DND-41 (cell line): ENCODE measurements around the gene MAT2A.

Experiments used
- EZH2 ChIP-seq: IDR thresholded peaks from 3 replicates; pipeline ENCODE4 v1.6.1; 2012; ENCODE audit warnings: borderline replicate concordance, low read depth, mild to moderate bottlenecking, moderate library complexity, low read length, inconsistent platforms; ENCODE audit not compliant: severe bottlenecking
- TF ChIP-seq, protein P1 (sequence below): IDR thresholded peaks from 2 replicates; pipeline ENCODE4 v1.5.1; 2012; ENCODE audit warnings: borderline replicate concordance, low read length, moderate library complexity, mild to moderate bottlenecking; ENCODE audit not compliant: poor library complexity, severe bottlenecking; ENCODE audit errors: extremely low read depth

DNA sequence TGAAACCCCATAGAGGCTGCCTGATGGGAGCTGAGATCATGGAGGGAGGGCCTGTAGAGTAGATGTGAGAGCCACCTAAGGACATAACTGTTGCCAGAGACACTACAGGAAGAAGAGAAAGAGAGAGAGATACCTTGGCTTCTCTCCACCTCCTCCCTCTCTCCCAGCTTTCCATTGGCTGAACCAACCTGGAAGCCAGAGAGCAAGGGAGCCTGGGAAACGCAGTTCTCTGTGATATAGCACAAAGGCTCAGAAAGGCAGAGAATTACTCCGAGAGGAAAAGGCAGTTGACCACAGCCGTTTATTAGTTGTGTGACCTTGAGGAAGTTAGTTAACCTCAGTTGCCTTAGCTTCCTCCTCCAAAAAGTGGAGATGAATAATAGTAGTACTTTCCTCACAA, 37.7 kb upstream of the MAT2A start:
- TF ChIP-seq, protein P1, sequence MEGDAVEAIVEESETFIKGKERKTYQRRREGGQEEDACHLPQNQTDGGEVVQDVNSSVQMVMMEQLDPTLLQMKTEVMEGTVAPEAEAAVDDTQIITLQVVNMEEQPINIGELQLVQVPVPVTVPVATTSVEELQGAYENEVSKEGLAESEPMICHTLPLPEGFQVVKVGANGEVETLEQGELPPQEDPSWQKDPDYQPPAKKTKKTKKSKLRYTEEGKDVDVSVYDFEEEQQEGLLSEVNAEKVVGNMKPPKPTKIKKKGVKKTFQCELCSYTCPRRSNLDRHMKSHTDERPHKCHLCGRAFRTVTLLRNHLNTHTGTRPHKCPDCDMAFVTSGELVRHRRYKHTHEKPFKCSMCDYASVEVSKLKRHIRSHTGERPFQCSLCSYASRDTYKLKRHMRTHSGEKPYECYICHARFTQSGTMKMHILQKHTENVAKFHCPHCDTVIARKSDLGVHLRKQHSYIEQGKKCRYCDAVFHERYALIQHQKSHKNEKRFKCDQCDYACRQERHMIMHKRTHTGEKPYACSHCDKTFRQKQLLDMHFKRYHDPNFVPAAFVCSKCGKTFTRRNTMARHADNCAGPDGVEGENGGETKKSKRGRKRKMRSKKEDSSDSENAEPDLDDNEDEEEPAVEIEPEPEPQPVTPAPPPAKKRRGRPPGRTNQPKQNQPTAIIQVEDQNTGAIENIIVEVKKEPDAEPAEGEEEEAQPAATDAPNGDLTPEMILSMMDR: no peak
- no peak for TF ChIP-seq EZH2
